Thyroid gland (tissue), 4 donors: ENCODE results near the gene PHGDH.

Experiments
- CTCF ChIP-seq, 6 experiments: fragments of 200-600 bp in 3 of 6; fragments of 450-650 bp in 3 of 6; sonication (generic) in 3 of 6; IDR thresholded peaks; one replicate each; pipeline ENCODE4 v1.5.1; 2016 to 2019; ENCODE audit warnings: antibody characterized with exemption in 6 of 6, mild to moderate bottlenecking in 2 of 6, inconsistent platforms in 1 of 6, moderate library complexity in 1 of 6
- POLR2A ChIP-seq, 2 donors: fragments of 450-650 bp; IDR thresholded peaks; one replicate each; pipeline ENCODE4 v1.6.1; 2017; ENCODE audit warnings: antibody characterized with exemption in 2 of 2, mild to moderate bottlenecking in 2 of 2, moderate library complexity in 1 of 2

DNA sequence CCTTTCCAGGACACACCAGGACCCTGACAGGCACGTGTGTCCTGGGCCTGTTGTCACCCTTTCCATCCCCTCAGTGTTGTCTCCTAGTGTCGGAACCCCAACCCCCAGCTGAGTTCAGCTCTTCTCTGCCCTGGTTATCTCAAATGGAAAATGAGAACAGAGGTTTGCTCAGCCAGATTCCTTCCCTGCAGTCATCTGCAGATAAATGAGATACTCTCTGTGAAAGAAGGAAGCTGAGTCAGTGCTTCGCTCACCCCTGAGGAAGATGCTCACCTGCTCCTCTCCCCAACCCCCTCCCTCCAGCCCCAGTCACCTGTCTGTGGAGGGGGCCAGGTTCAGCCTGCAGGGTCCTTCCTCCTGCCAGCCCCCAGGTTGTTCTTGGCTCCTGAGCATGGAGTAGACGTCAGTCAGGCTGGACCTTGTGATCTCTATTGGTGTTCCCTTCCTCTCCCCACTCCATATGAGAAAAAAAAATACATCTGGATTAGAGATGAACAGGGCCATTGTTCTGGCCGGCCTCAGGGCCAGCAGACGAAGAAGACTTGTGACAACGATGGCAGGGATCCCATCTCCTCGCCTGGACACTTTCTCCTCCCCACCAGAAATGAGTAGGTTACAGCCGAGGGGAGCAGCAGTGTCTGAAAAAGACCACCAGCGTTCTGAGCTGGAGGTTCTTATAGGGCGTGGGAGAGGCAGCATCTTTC, 20.9 kb downstream of the PHGDH start:
- no peak for TF ChIP-seq CTCF (IDR thresholded peaks at IDR 0.05)
- TF ChIP-seq POLR2A (IDR thresholded peaks at IDR 0.05): no peak
